ENCODE measurements around the gene RAB40A.

GRCh38 chrX:103488332-103488731 is 31.0 kb downstream of the RAB40A start:
- no peak for TF ChIP-seq CTCF (IDR thresholded peaks at IDR 0.05)
- TF ChIP-seq AFF4 (CRISPR knock-in tag; IDR thresholded peaks at IDR 0.05; ENCODE audit: borderline replicate concordance): no peak
- TF ChIP-seq ESRRA (CRISPR knock-in tag; IDR thresholded peaks at IDR 0.05; ENCODE audit: borderline replicate concordance): no peak
- TF ChIP-seq RELA (CRISPR knock-in tag; IDR thresholded peaks at IDR 0.05; ENCODE audit: borderline replicate concordance): no peak

All from WTC11 (cell line).